ENCODE data around the gene CHST1.

CHST1 gene

GRCh38 chr11:45659818-45660160 lies 5.6 kb downstream of the CHST1 start:
- DNase-seq (ENCODE audit: low read depth): no peak

- no peak for DNase-seq (ENCODE audit: low read depth)
These were observed 6.2 kb downstream of the CHST1 start for GRCh38 chr11:45659031-45659817.

- DNase-seq (ENCODE audit: low read depth): no peak
These were observed 7.0 kb downstream of the CHST1 start for GRCh38 chr11:45658292-45658991.

- DNase-seq (ENCODE audit: low read depth): no peak
These were observed 7.7 kb downstream of the CHST1 start for GRCh38 chr11:45657496-45658260.

GRCh38 chr11:45655831-45656230 lies 9.6 kb downstream of the CHST1 start:
- DNase-seq (ENCODE audit: low read depth): no peak

- peak; percentile 23 for DNase-seq (ENCODE audit: low read depth)
These were observed 10.1 kb downstream of the CHST1 start for GRCh38 chr11:45655347-45655756.

GRCh38 chr11:45655012-45655283 lies 10.5 kb downstream of the CHST1 start:
- no peak for DNase-seq (ENCODE audit: low read depth)

- no peak for DNase-seq (ENCODE audit: low read depth)
These were observed 11.0 kb downstream of the CHST1 start for GRCh38 chr11:45654231-45655011.

GRCh38 chr11:45653277-45653676 lies 12.1 kb downstream of the CHST1 start:
- DNase-seq (ENCODE audit: low read depth): no peak

GRCh38 chr11:45652781-45653180 lies 12.6 kb downstream of the CHST1 start:
- no peak for DNase-seq (ENCODE audit: low read depth)

GRCh38 chr11:45651841-45652749 lies 13.3 kb downstream of the CHST1 start:
- DNase-seq (ENCODE audit: low read depth): no peak

- DNase-seq (ENCODE audit: low read depth): no peak
These were observed 14.3 kb downstream of the CHST1 start for GRCh38 chr11:45651156-45651555.

GRCh38 chr11:45650166-45651095 lies 15.0 kb downstream of the CHST1 start:
- DNase-seq (ENCODE audit: low read depth): no peak

GRCh38 chr11:45649544-45650165 lies 15.8 kb downstream of the CHST1 start:
- no peak for DNase-seq (ENCODE audit: low read depth)

GRCh38 chr11:45648931-45649330 lies 16.5 kb downstream of the CHST1 start:
- no peak for DNase-seq (ENCODE audit: low read depth)

- no peak for DNase-seq (ENCODE audit: low read depth)
These were observed 17.6 kb downstream of the CHST1 start for GRCh38 chr11:45647786-45648185.

GRCh38 chr11:45647329-45647728 lies 18.1 kb downstream of the CHST1 start:
- no peak for DNase-seq (ENCODE audit: low read depth)

GRCh38 chr11:45646275-45646927 lies 19.0 kb downstream of the CHST1 start:
- DNase-seq (ENCODE audit: low read depth): no peak
